T-helper 17 cell (primary cell): ENCODE results near the gene GRIK4. TPM values are rescaled to one million over a fixed set of nuclear protein-coding genes. Genes with fewer than 3 reads are reported as not detected.

Experiments used
- ATAC-seq: fragments of 150-1000 bp; cut with Tn5 transposase; 2 replicates; pipeline ENCODE4 v1.10.0; 2021; ENCODE audit warnings: mild to moderate bottlenecking, moderate library complexity
- DNase-seq, 3 donors: peaks; one replicate each; pipeline versions ENCODE4 v3.0.0 to v3.0.0-alpha.2; 2020 to 2021
- H3K9me3 ChIP-seq: one replicate; pipeline ENCODE4 v1.7.0; 2013; ENCODE audit warnings: low read length, mild to moderate bottlenecking; ENCODE audit not compliant: control insufficient read depth, poor library complexity, severe bottlenecking
- H3K27ac Mint-ChIP-seq: one replicate; pipeline ENCODE4 v1.8.0; 2022; ENCODE audit warnings: mild to moderate bottlenecking, moderate library complexity, mixed read lengths
- H3K27me3 Mint-ChIP-seq: one replicate; pipeline ENCODE4 v1.8.0; 2022; ENCODE audit warnings: mixed read lengths
- H3K36me3 Mint-ChIP-seq: one replicate; pipeline ENCODE4 v1.8.0; 2022; ENCODE audit warnings: low read depth, mixed read lengths
- H3K4me1 Mint-ChIP-seq: one replicate; pipeline ENCODE4 v1.8.0; 2022; ENCODE audit warnings: mild to moderate bottlenecking, mixed read lengths
- H3K4me3 Mint-ChIP-seq: one replicate; pipeline ENCODE4 v1.8.0; 2022; ENCODE audit warnings: mild to moderate bottlenecking, moderate library complexity, mixed read lengths
- total RNA-seq, 4 donors: library from RNA in 2 of 4; stranded (reverse) in 2 of 4; gene quantifications; one replicate each; pipeline ENCODE4 v1.2.3 and lab custom pipeline; 2022 to 2026

The GRIK4 gene
- total RNA-seq, 2 donors from 2014 or later = 0.05 to 0.10 TPM

GRCh38 chr11:120800206-120800605, 288.7 kb downstream of the GRIK4 start:
- peaks cover 3% of the 10 kb centered on the region for H3K4me1 Mint-ChIP-seq
- peaks cover 2% of the 10 kb centered on the region for H3K36me3 Mint-ChIP-seq
- H3K9me3 ChIP-seq = no peaks in the 10 kb centered on the region
- no peak for ATAC-seq
- H3K27me3 Mint-ChIP-seq = peaks cover 56% of the 10 kb centered on the region
- no peak overlapping the region for H3K4me3 Mint-ChIP-seq
- DNase-seq = no peak
- H3K27ac Mint-ChIP-seq = no peak overlapping the region

GRCh38 chr11:120801801-120802689, 290.5 kb downstream of the GRIK4 start:
- peak; percentile 41 for ATAC-seq
- Mint-ChIP-seq H3K4me1 (peaks cover 5% of the 10 kb centered on the region), H3K27me3 (peaks cover 58% of the 10 kb centered on the region), H3K27ac (no peak overlapping the region), H3K36me3 (peaks cover 5% of the 10 kb centered on the region), H3K4me3 (no peak overlapping the region)
- H3K9me3 ChIP-seq = no peaks in the 10 kb centered on the region
- DNase-seq = peak in 2 of 3 donors; percentile 17 to 21

GRCh38 chr11:120805960-120806555, 294.5 kb downstream of the GRIK4 start:
- Mint-ChIP-seq H3K27me3 (peaks cover 57% of the 10 kb centered on the region), H3K4me1 (peaks cover 6% of the 10 kb centered on the region), H3K27ac (no peak overlapping the region), H3K4me3 (no peak overlapping the region), H3K36me3 (peaks cover 5% of the 10 kb centered on the region)
- no peak for ATAC-seq
- H3K9me3 ChIP-seq = no peaks in the 10 kb centered on the region
- no peak for DNase-seq

DNA sequence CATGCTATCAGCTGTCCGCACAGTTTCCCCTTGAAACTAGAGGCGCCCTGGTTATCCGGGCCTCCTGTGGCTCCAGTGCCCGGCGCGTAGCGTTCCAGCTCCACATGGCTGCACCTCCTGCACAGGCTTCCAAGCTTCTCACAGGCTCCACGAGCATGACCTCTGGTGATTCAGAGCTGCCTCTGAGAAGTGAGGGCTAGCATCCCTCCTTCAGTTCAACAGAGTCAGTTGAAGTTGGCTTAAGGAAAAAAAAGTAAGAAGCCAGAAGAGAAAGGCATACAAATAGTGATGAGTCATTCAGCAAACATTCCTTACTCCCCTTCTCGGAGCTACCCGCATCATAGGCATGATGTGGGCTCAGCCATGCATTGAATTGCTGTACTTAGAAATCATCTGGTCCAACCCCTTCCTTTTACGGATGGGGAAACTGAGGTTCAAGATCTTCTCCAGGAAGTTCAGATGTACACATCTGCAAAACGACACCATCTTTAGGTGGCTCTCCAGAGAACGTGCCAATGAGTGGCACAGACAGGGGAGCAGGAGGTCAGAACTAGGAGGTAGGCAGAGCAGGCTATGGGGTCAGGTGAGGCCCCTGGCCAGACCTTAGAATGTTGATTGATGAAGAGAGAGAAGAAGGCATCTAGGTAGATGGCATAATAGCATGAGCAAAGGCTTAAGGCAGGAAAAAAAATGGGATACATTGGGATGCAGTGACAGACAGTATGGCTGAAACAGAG, 296.0 kb downstream of the GRIK4 start:
- Mint-ChIP-seq H3K4me3 (no peak overlapping the region), H3K27ac (no peak overlapping the region), H3K27me3 (peaks cover 43% of the 10 kb centered on the region), H3K36me3 (peaks cover 3% of the 10 kb centered on the region), H3K4me1 (peaks cover 3% of the 10 kb centered on the region)
- DNase-seq = no peak
- no peaks in the 10 kb centered on the region for H3K9me3 ChIP-seq
- no peak for ATAC-seq

DNA sequence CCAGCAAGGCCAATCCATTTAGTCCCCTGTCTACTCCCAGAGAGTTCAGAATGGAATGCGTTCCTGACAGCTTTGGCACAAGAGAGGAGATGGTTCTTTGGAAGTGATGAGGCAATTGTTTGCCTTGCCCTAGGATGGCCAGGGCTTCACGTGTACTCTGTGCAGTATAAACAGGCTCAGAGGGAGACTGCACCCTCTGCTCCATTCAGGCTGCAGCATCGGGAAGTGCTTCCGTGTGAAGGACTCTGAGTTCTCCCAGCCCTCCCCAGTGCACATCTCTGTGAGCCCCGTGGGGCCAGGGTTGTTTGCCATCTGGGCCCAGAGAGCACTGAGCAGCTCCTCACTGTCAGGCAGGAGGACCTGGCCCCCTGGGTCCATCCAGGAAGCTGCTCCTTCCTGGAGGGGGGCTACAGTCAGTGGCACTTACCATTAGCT, 297.1 kb downstream of the GRIK4 start:
- no peak overlapping the region for H3K4me3 Mint-ChIP-seq
- peaks cover 40% of the 10 kb centered on the region for H3K27me3 Mint-ChIP-seq
- DNase-seq = no peak
- no peak for ATAC-seq
- H3K9me3 ChIP-seq = no peaks in the 10 kb centered on the region
- H3K27ac Mint-ChIP-seq = no peak overlapping the region
- peaks cover 3% of the 10 kb centered on the region for H3K4me1 Mint-ChIP-seq
- H3K36me3 Mint-ChIP-seq = peaks cover 3% of the 10 kb centered on the region

DNA sequence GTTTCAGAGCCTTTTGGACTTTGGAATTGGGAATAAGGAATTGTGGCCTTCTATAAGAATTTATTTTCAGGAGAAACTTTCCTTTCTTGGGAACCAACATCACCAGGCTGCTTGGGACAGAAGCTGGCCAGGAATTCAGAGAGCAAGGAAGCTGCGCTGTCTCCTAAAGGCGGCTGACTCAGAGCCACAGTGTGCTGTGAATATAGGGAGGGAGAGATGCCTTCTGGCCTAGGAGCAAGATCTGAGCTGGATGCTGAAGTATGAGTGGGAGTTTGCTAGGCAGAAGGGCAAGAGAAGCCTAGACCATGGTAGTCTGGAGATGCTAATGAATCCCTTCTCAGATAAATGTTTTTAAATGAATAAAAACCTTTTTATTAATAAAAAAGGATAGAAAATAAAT, 298.7 kb downstream of the GRIK4 start:
- peaks cover 3% of the 10 kb centered on the region for H3K4me1 Mint-ChIP-seq
- no peak for ATAC-seq
- no peak overlapping the region for H3K27ac Mint-ChIP-seq
- H3K4me3 Mint-ChIP-seq = no peak overlapping the region
- peaks cover 41% of the 10 kb centered on the region for H3K27me3 Mint-ChIP-seq
- no peaks in the 10 kb centered on the region for H3K9me3 ChIP-seq
- DNase-seq = no peak
- peaks cover 3% of the 10 kb centered on the region for H3K36me3 Mint-ChIP-seq

- DNase-seq (no peak), ATAC-seq (no peak)
- H3K36me3 Mint-ChIP-seq = peaks cover 3% of the 10 kb centered on the region
- H3K9me3 ChIP-seq = no peaks in the 10 kb centered on the region
- H3K27me3 Mint-ChIP-seq = peaks cover 48% of the 10 kb centered on the region
- H3K4me3 Mint-ChIP-seq = no peak overlapping the region
- no peak overlapping the region for H3K27ac Mint-ChIP-seq
- peaks cover 3% of the 10 kb centered on the region for H3K4me1 Mint-ChIP-seq
Measured at GRCh38 chr11:120811199-120811598, 299.7 kb downstream of the GRIK4 start.

GRCh38 chr11:120811731-120812130, 300.2 kb downstream of the GRIK4 start:
- no peak for DNase-seq
- ATAC-seq = no peak
- peaks cover 3% of the 10 kb centered on the region for H3K4me1 Mint-ChIP-seq
- H3K27me3 Mint-ChIP-seq = peaks cover 48% of the 10 kb centered on the region
- no peak overlapping the region for H3K27ac Mint-ChIP-seq
- H3K9me3 ChIP-seq = no peaks in the 10 kb centered on the region
- peaks cover 3% of the 10 kb centered on the region for H3K36me3 Mint-ChIP-seq
- no peak overlapping the region for H3K4me3 Mint-ChIP-seq

DNA sequence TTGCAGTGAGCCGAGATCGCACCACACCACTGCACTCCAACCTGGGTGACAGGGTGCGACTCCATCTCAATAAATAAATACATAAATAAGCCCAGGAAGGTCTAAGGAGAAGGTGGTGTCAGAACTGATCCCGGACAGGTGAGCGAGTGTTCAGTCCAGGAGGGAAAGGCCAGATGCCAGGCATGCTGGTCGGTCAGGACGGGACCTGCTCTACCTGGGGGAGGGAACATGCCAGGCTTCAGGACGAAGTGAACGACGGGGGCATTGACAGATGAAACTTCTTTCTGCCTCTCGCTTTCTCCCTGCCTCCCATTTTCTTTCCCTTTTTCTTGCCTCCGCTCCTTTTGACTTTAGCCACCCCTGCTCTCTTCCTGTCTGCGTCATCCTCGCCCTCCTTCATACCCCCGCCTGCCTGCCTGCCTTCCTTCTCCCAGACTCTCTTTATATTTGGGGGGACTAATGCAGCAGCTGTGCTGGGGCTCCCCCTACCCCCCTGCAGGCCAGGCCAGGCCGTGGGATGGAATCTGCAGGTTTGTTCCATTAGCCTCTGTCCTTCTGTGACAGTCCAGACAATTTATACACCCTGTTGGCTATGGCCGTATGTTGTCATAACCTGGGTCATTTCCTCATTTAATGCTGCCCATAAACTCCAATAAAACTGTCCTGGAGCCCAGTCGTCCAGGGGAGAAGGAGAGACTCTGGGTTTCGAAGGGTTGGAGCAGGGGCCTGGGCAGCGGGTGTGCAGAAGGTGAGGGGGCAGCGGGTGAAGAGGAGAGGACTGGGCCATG, 303.2 kb downstream of the GRIK4 start:
- no peaks in the 10 kb centered on the region for H3K4me1 Mint-ChIP-seq
- H3K27ac Mint-ChIP-seq = no peak overlapping the region
- no peak for ATAC-seq
- peaks cover 58% of the 10 kb centered on the region for H3K27me3 Mint-ChIP-seq
- no peak overlapping the region for H3K4me3 Mint-ChIP-seq
- DNase-seq = no peak
- H3K36me3 Mint-ChIP-seq = no peaks in the 10 kb centered on the region
- no peaks in the 10 kb centered on the region for H3K9me3 ChIP-seq

- Mint-ChIP-seq H3K27me3 (peaks cover 63% of the 10 kb centered on the region), H3K4me1 (no peaks in the 10 kb centered on the region), H3K27ac (no peak overlapping the region), H3K36me3 (no peaks in the 10 kb centered on the region), H3K4me3 (no peak overlapping the region)
- DNase-seq (no peak), ATAC-seq (no peak)
- H3K9me3 ChIP-seq = no peaks in the 10 kb centered on the region
Measured at GRCh38 chr11:120815319-120816100, 304.0 kb downstream of the GRIK4 start.

- H3K4me1 Mint-ChIP-seq = no peaks in the 10 kb centered on the region
- no peak for DNase-seq
- ATAC-seq = no peak
- H3K4me3 Mint-ChIP-seq = no peak overlapping the region
- H3K27me3 Mint-ChIP-seq = peaks cover 69% of the 10 kb centered on the region
- no peak overlapping the region for H3K27ac Mint-ChIP-seq
- H3K9me3 ChIP-seq = no peaks in the 10 kb centered on the region
- peaks cover 2% of the 10 kb centered on the region for H3K36me3 Mint-ChIP-seq
Measured at GRCh38 chr11:120816176-120816575, 304.6 kb downstream of the GRIK4 start.

DNA sequence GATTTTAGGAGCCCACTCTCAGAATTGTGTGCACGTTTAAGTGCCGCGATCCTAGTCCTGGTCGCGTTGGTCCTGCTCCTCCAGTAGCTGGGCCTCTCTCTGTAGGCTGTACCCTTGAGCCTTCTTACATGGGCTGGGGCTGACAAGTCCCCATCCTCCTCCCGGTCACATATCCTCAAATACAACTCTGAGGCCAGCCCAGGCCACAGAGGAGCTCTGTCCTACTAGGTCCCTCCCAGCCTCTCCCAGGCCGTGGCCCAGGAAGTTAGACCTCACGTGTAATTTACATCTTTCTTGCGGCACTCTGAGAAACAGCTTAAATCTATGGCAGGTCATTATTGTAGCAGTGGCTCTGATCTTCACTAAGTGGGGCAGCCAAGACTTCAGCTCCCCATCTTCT, 305.2 kb downstream of the GRIK4 start:
- no peak overlapping the region for H3K4me3 Mint-ChIP-seq
- ATAC-seq (no peak), DNase-seq (no peak)
- H3K36me3 Mint-ChIP-seq = peaks cover 2% of the 10 kb centered on the region
- no peaks in the 10 kb centered on the region for H3K4me1 Mint-ChIP-seq
- no peak overlapping the region for H3K27ac Mint-ChIP-seq
- H3K9me3 ChIP-seq = no peaks in the 10 kb centered on the region
- H3K27me3 Mint-ChIP-seq = peaks cover 75% of the 10 kb centered on the region
